ENCODE measurements around the gene TMEM245. TPM values are rescaled to one million over a fixed set of nuclear protein-coding genes. Genes with fewer than 3 reads are reported as not detected.

Gene TMEM245
- total and polyA plus RNA-seq, 9 donors, result 28.1 to 102 (median 77.4) TPM

DNA sequence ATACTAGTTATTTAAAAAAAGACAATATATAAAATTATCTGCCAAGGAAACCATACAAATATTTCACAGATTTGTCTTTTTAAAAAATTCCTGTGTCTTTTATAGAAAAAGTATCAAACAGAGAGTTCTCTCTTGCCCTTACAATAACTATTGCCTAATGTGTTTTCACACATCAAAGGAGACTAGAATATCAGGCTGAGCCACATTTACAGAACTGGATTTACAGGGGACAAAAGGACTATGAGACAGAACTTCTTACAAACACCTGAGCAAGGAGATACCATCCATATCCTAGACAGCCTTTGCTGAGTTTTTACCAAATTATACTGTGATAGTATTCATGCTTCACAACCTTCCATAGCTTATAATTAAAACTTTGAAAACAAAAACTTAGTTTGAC lies 34.2 kb downstream of the TMEM245 start:
- Histone ChIP-seq H3K36me3 (no peaks in the 10 kb centered on the region), H3K9me3 (no peaks in the 10 kb centered on the region), H3K4me1 (ENCODE audit: insufficient read depth) (no peaks in the 10 kb centered on the region), H3K27ac (no peak overlapping the region), H3K4me3 (no peak overlapping the region), H3K27me3 (no peaks in the 10 kb centered on the region)
- intact Hi-C loops (cut with DNase I), result no loop called here
- TF ChIP-seq, protein P1, sequence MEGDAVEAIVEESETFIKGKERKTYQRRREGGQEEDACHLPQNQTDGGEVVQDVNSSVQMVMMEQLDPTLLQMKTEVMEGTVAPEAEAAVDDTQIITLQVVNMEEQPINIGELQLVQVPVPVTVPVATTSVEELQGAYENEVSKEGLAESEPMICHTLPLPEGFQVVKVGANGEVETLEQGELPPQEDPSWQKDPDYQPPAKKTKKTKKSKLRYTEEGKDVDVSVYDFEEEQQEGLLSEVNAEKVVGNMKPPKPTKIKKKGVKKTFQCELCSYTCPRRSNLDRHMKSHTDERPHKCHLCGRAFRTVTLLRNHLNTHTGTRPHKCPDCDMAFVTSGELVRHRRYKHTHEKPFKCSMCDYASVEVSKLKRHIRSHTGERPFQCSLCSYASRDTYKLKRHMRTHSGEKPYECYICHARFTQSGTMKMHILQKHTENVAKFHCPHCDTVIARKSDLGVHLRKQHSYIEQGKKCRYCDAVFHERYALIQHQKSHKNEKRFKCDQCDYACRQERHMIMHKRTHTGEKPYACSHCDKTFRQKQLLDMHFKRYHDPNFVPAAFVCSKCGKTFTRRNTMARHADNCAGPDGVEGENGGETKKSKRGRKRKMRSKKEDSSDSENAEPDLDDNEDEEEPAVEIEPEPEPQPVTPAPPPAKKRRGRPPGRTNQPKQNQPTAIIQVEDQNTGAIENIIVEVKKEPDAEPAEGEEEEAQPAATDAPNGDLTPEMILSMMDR (IDR thresholded peaks at IDR 0.05), result no peak
- TF ChIP-seq POLR2A (IDR thresholded peaks at IDR 0.05), result no peak
- no peak for TF ChIP-seq EP300 (IDR thresholded peaks at IDR 0.05)
- no peak for DNase-seq

DNA sequence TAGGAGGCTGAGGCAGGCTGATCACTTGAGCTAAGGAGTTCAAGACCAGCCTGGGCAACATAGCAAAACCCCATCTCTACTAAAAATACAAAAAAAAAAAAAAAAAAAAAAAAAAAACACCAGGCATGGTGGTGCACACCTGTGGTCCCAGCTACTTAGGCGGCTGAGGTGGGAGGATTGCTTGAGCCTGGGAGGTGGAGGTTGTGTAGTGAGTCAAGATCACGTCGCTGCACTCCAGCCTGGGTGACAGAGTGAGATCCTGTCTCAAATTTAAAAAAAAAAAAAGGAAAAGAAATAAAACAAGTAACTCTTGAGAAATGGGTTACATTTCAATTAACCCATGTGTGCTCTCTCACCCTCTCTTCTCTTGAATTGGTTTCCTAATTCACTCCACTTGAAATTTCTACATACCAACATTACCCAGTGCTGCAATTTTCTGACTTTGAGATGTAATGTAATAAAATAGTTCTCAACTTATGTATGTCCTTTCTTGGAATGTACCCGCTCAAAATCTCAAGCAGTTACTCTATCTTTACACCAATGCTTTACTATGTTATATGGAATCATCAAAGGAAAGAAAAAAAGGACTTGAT lies 35.8 kb downstream of the TMEM245 start:
- 94 to 98% (median 98%) methylated on average over 4 of the region's 4 CpGs for WGBS, 3 donors
- no peaks in the 10 kb centered on the region for H3K9me3 ChIP-seq
- DNase-seq, result no peak
- no peak overlapping the region for H3K27ac ChIP-seq
- no peaks in the 10 kb centered on the region for H3K27me3 ChIP-seq
- TF ChIP-seq EP300 (IDR thresholded peaks at IDR 0.05), result no peak
- TF ChIP-seq, protein P1 (IDR thresholded peaks at IDR 0.05), result no peak
- no peaks in the 10 kb centered on the region for H3K4me1 ChIP-seq (ENCODE audit: insufficient read depth)
- intact Hi-C loops (cut with DNase I), result no loop called here
- no peak overlapping the region for H3K4me3 ChIP-seq
- no peaks in the 10 kb centered on the region for H3K36me3 ChIP-seq

DNA sequence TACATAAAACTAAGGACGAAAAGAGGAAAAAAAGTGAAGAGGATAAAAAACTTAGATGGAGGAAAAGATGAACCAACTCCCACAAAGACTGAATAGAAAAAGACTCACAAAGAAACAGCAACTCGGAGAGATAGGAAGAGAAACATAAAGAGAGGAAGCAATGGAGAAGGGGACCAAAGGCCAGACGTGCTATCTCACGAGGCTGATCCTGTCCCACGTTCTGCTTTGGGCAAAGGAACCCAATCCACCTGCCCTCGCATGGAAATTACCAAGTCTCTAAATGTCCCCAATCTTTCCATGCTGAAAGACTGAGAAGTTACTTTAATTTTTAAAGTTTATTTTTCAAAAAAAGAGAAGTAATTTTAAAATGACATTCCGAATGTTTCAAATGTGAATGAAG lies 36.6 kb downstream of the TMEM245 start:
- Histone ChIP-seq H3K4me3 (no peak overlapping the region), H3K36me3 (no peaks in the 10 kb centered on the region), H3K27me3 (no peaks in the 10 kb centered on the region), H3K27ac (no peak overlapping the region), H3K4me1 (ENCODE audit: insufficient read depth) (no peaks in the 10 kb centered on the region), H3K9me3 (no peaks in the 10 kb centered on the region)
- intact Hi-C loops (cut with DNase I), result no loop called here
- TF ChIP-seq EP300 (IDR thresholded peaks at IDR 0.05), result no peak
- WGBS, 3 donors, result 84 to 88% (median 87%) methylated on average over 7 of the region's 7 CpGs
- DNase-seq, result no peak

DNA sequence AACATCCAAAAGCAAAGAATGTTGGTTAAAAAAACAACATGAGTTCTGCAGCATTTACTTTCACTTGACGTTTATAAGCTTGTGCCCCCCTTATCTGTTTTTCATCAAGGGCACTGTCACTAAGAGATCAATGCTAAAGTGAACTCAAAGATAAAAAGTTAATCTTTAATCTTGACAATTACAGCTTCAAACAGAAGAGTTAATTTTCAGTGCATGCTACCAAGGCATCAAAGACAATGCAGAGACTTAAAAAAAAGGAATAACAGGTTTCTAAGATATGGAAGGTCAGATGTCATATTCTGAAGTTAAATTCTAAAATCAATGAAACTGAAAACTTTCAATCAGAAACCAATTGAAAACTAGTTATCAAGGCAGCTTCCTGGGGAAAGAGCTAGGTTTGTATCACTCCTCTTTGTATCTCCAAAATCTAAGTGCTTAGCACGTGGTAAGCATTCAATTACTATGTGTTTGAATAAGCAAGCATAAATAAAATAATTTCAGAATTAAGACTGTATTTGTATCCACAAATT lies 37.6 kb downstream of the TMEM245 start:
- H3K4me3 ChIP-seq, result no peak overlapping the region
- DNase-seq, result no peak
- no peaks in the 10 kb centered on the region for H3K27me3 ChIP-seq
- TF ChIP-seq EP300 (IDR thresholded peaks at IDR 0.05) (no peak), POLR2A (IDR thresholded peaks at IDR 0.05) (no peak)
- 67 to 70% (median 69%) methylated on average over 2 of the region's 2 CpGs for WGBS, 3 donors
- no peaks in the 10 kb centered on the region for H3K9me3 ChIP-seq
- intact Hi-C loops (cut with DNase I), result no loop called here
- no peaks in the 10 kb centered on the region for H3K4me1 ChIP-seq (ENCODE audit: insufficient read depth)
- H3K27ac ChIP-seq, result no peak overlapping the region
- H3K36me3 ChIP-seq, result no peaks in the 10 kb centered on the region

DNA sequence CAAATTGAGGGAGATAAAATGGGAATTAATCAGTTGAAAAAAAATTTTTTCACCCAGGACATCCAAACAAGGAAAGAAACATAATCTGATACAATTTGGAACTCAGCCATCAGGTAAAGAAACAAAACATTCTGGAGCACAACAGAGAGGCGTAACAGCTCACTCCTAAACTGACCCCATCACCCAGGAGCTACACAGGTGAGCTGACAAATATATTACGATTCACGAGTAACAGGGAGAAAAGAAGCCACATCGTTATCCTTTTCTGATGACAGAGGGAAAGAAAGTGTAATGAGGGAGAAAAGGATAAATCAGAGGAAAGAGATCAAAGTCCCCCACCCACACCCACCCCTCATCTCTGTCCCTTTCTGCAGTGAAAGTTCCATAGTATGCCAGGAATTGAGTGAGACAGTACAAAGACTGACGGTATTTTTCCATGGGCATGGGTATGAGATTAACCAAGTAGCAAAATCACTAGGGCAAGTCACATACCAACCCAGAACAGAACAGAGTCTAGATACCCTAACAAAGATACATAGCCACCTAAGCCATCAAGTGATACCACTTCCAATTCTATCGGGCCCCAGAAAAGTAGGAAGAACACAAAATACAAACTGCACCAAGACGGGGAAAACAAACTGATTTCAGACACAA lies 45.4 kb downstream of the TMEM245 start:
- Histone ChIP-seq H3K4me3 (no peak overlapping the region), H3K27me3 (no peaks in the 10 kb centered on the region), H3K36me3 (no peaks in the 10 kb centered on the region), H3K9me3 (no peaks in the 10 kb centered on the region), H3K27ac (no peak overlapping the region), H3K4me1 (ENCODE audit: insufficient read depth) (peaks cover 5% of the 10 kb centered on the region)
- TF ChIP-seq, protein P1 (IDR thresholded peaks at IDR 0.05), result no peak
- TF ChIP-seq POLR2A (IDR thresholded peaks at IDR 0.05) (no peak), EP300 (IDR thresholded peaks at IDR 0.05) (no peak)
- 76 to 93% (median 81%) methylated on average over 7 of the region's 7 CpGs for WGBS, 3 donors
- DNase-seq, result no peak
- intact Hi-C loops (cut with DNase I), result no loop called here
